Testis (tissue), 3 donors: ENCODE results near the gene BHMT. TPM values are rescaled to one million over a fixed set of nuclear protein-coding genes. Genes with fewer than 3 reads are reported as not detected.

Experiments
- DNase-seq: peaks from one replicate; pipeline ENCODE4 v3.0.0-alpha.2; 2019
- H3K27ac ChIP-seq, 2 donors: fragments of 200-600 bp; sonication (generic); one replicate each; pipeline ENCODE4 v1.5.1; 2019
- H3K27me3 ChIP-seq: fragments of 200-600 bp; sonication (generic); one replicate; pipeline ENCODE4 v1.5.1; 2019
- H3K36me3 ChIP-seq: fragments of 200-600 bp; sonication (generic); one replicate; pipeline ENCODE4 v1.5.1; 2017; ENCODE audit warnings: low read depth; ENCODE audit errors: missing control alignments
- H3K4me1 ChIP-seq: fragments of 200-600 bp; sonication (generic); one replicate; pipeline ENCODE4 v1.5.1; 2019
- H3K4me3 ChIP-seq, 2 donors: fragments of 200-600 bp; sonication (generic); one replicate each; pipeline ENCODE4 v1.5.1; 2017 to 2019
- H3K9me3 ChIP-seq: fragments of 200-600 bp; sonication (generic); one replicate; pipeline ENCODE4 v1.5.1; 2017
- POLR2A ChIP-seq: fragments of 450-650 bp; IDR thresholded peaks from one replicate; pipeline ENCODE4 v1.6.1; 2017; ENCODE audit warnings: antibody characterized with exemption, mild to moderate bottlenecking, moderate library complexity
- WGBS, 2 donors: methylation state at CpG; one replicate each; pipeline ENCODE4 v1.1.5; 2018; 5-methylcytosine and 5-hydroxymethylcytosine counted together
- intact Hi-C: fragments of 100-400 bp; cut with DNase I; formaldehyde crosslinking; loops from one replicate; pipeline ENCODE4 v1.15.1; 2023; ENCODE audit warnings: low total_unique reads
- polyA plus RNA-seq: library from polyadenylated mRNA; stranded (reverse); fragments of 350-450 nt; fragmentation: Illumina TruSeq; extraction: RNeasy Lipid Tissue Mini Kit (QIAGEN cat#74804); gene quantifications from one replicate; pipeline ENCODE4 v1.2.3, GENCODE V29; 2014; ENCODE audit warnings: low read depth, low replicate concordance; ENCODE audit not compliant: insufficient read depth
- total RNA-seq, 2 donors: library from RNA; depleted of rRNA; stranded (reverse); fragments of >200 nt; gene quantifications; one replicate each; pipeline ENCODE4 v1.2.3, GENCODE V29; 2016
- TF ChIP-seq, protein P1 (sequence below), 3 experiments: fragments of 450-650 bp in 2 of 3; fragments of 200-600 bp in 1 of 3; sonication (generic) in 1 of 3; IDR thresholded peaks; one replicate each; pipeline ENCODE4 v1.5.1; 2016 to 2019; ENCODE audit warnings: antibody characterized with exemption in 3 of 3, mild to moderate bottlenecking in 2 of 3, moderate library complexity in 1 of 3

BHMT gene
- total and polyA plus RNA-seq, 3 donors from 2014 or later, result 0.25 to 1.3 TPM; not detected in 1

DNA sequence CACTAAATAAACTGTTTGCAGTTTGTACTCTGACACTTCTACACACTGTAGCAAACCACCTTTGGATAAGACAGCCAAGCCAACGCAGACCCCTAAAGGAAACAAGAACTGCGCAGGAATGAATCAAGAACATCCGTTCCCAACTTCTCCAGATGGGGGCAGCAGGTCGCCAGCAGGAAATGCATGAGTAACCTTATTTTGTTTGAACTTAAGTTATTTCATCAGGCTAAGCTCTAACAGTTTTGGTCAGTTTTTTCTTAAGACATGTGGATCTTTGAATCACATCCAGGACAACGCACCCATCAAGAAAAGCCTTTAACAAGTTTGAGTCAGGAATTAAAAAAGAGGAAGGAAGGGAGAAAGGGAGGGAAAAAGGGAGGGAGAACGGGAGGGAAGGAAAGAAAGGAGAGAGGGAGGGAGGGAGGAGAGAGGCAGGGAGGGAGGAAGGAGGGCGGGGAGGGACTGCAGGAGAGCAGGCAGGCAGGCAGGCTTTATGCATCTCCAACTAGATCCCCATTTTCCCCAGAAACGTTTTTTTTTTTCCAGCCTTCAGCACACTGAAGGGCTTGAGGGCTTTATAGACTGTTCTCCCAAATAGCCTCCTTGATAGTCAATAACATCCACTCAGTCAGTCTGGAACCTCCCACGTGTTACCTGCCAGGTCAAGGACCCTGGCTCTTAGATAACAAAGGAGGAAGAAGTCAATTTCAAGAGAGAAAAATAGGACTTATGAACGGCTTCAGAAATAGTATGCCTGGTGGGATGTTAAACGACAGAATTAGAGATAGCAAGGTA is 22.2 kb downstream of the BHMT start:
- no peaks in the 10 kb centered on the region for H3K36me3 ChIP-seq
- H3K9me3 ChIP-seq, result no peaks in the 10 kb centered on the region
- H3K4me1 ChIP-seq, result no peaks in the 10 kb centered on the region
- no peak overlapping the region for H3K4me3 ChIP-seq
- peak overlapping the region; percentile 47 to 63 for H3K27ac ChIP-seq
- 1 to 5% methylated on average over 11 of the region's 11 CpGs for WGBS, 2 donors
- intact Hi-C loops, result loop anchor here (5.0 to 10.0 kb wide), 2 partner anchors 107 to 331 kb away; no protein-coding TSS in a partner anchor
- TF ChIP-seq, protein P1, sequence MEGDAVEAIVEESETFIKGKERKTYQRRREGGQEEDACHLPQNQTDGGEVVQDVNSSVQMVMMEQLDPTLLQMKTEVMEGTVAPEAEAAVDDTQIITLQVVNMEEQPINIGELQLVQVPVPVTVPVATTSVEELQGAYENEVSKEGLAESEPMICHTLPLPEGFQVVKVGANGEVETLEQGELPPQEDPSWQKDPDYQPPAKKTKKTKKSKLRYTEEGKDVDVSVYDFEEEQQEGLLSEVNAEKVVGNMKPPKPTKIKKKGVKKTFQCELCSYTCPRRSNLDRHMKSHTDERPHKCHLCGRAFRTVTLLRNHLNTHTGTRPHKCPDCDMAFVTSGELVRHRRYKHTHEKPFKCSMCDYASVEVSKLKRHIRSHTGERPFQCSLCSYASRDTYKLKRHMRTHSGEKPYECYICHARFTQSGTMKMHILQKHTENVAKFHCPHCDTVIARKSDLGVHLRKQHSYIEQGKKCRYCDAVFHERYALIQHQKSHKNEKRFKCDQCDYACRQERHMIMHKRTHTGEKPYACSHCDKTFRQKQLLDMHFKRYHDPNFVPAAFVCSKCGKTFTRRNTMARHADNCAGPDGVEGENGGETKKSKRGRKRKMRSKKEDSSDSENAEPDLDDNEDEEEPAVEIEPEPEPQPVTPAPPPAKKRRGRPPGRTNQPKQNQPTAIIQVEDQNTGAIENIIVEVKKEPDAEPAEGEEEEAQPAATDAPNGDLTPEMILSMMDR (IDR thresholded peaks at IDR 0.05), result peak; percentile 54 to 72 (median 56)
- TF ChIP-seq POLR2A, result no peak
- DNase-seq, result peak; percentile 86
- H3K27me3 ChIP-seq, result no peaks in the 10 kb centered on the region

DNA sequence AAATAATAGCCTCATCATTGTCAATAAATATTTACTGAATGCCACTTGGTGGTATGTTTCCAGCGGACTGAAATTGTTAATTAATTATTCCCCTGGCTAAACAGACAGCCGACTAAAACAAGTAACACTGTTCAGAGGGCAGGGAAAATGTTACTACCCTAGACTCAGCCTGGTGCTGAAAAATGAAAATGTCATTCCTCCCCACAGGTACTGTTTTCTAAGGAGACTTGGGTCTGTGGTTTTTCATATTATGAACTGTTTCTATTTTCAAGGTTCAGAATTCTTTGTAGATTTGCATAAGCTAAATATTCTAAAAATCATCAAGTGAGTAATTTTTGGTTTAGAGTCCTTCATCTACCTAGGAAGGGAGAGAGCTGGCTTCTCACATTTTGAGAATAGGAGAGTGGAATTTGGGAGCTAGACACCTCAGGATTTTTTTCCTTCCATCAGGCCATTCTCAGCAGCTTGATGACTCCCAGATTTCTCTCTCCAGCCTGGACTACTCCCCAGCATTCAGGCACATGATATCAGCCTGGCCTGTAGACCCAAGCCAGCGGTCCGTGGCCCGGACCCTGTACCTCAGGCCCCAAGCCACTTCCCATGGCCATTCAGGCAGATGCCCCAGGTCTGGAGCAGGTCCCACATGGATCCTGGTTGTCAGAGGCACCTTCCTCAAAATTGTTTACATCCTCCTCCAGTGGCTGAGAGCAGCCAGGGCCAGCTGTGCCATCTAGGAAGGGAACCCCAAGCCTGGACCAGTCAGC is 24.4 kb downstream of the BHMT start:
- H3K4me1 ChIP-seq, result no peaks in the 10 kb centered on the region
- 80 to 83% methylated on average over 5 of the region's 5 CpGs for WGBS, 2 donors
- intact Hi-C loops, result loop anchor here (10.0 kb wide), 1 partner anchor 329 kb away; no protein-coding TSS in a partner anchor

DNA sequence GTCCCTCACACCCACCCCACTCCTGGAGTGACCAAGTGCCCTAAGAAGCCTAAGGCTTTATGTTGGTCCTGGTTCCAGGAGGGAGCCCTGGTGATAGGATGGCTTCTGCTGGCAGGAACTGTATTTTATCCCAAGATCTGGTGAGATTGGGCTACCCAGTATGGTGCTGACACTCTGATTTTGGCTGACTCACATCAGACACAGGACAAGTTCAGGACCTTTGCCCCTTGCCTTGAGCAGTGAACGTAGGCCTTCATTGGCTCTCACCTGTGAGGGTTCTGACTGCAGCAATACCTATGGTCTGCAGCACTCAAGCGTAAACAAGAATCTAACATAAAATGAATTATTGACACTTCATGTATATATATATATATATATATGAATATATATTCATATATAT is 25.0 kb downstream of the BHMT start:
- intact Hi-C loops, result loop anchor here (10.0 kb wide), 1 partner anchor 328 kb away; no protein-coding TSS in a partner anchor
- Histone ChIP-seq H3K4me1 (no peaks in the 10 kb centered on the region), H3K36me3 (no peaks in the 10 kb centered on the region), H3K9me3 (no peaks in the 10 kb centered on the region), H3K27ac (no peak overlapping the region), H3K4me3 (no peak overlapping the region), H3K27me3 (no peaks in the 10 kb centered on the region)
- no peak for DNase-seq
- 73 to 98% methylated on average over 2 of the region's 2 CpGs for WGBS, 2 donors
- no peak for TF ChIP-seq POLR2A
- TF ChIP-seq, protein P1 (IDR thresholded peaks at IDR 0.05), result no peak

More for the DNA sequence above, 24.4 kb downstream of the BHMT start:
- TF ChIP-seq, protein P1 (IDR thresholded peaks at IDR 0.05), result no peak
- TF ChIP-seq POLR2A, result no peak
- DNase-seq, result no peak
- H3K27me3 ChIP-seq, result no peaks in the 10 kb centered on the region
- H3K9me3 ChIP-seq, result no peaks in the 10 kb centered on the region
- H3K36me3 ChIP-seq, result no peaks in the 10 kb centered on the region
- no peak overlapping the region for H3K4me3 ChIP-seq
- H3K27ac ChIP-seq, result no peak overlapping the region

DNA sequence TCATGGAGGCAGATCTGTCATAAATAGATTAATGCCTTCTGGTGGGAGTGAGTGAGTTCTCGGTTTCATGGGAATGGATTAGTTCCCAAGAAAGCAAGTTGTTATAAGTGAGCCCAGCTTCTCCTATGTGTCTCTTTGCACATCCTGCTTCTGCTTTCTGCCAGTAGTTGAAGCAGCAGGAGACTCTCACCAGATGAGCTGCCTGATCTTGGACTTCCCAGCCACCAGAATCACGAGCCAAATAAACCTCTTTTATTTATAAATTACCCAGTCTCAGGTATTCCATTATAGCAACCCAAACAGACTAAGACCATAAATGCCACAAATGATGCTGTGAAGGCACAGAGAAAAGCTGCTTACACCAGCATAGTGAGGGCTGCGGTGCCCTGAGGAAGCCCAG is 28.9 kb downstream of the BHMT start:
- intact Hi-C loops, result no loop called here
- Histone ChIP-seq H3K27ac (no peak overlapping the region), H3K4me1 (no peaks in the 10 kb centered on the region), H3K9me3 (no peaks in the 10 kb centered on the region), H3K36me3 (no peaks in the 10 kb centered on the region), H3K4me3 (no peak overlapping the region), H3K27me3 (no peaks in the 10 kb centered on the region)
- TF ChIP-seq, protein P1 (IDR thresholded peaks at IDR 0.05), result no peak
- TF ChIP-seq POLR2A, result no peak
- 64 to 76% methylated on average over 3 of the region's 3 CpGs for WGBS, 2 donors
- DNase-seq, result no peak
